ENCODE data around the gene GDF2. TPM values are rescaled to one million over a fixed set of nuclear protein-coding genes. Genes with fewer than 3 reads are reported as not detected.

The GDF2 gene
- polyA plus RNA-seq, 1 donor from 2014 or later, result not detected

DNA sequence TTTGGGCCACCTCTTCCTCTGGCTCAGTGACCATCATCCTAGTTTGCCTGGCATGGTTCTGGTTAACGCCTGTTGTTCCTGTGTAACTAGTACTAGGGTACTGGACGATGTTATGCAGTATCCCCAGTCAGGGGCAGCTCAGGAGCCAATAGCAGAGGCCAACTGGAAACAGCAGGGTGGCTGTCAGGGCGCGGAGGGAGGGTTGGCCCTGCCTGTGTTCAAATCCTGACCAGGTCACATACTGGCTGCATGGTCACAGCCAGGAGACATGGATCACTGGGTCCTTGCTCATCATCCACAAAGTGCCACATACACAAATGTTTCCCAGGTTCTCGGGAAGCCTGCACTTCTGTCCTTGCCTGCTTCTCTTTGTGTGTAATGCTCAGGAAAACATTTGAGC, 13.7 kb downstream of the GDF2 start:
- no peaks in the 10 kb centered on the region for H3K9me3 ChIP-seq (ENCODE audit: low read length)
- H3F3A ChIP-seq (ENCODE audit: insufficient read depth, low read length, poor library complexity, severe bottlenecking), result no peaks in the 10 kb centered on the region
- H3K36me3 ChIP-seq (ENCODE audit: insufficient read depth, low read length), result no peaks in the 10 kb centered on the region
- no peak overlapping the region for H3K4me3 ChIP-seq (ENCODE audit: low read length)
- no peaks in the 10 kb centered on the region for H3K9me2 ChIP-seq (ENCODE audit: insufficient read depth, low read length)
- H3K9ac ChIP-seq (ENCODE audit: low read length), result no peak overlapping the region
- H3K79me2 ChIP-seq (replicated peaks; ENCODE audit: insufficient read depth, low read length), result no peaks in the 10 kb centered on the region
- H3K27ac ChIP-seq (ENCODE audit: low read length), result no peak overlapping the region
- no peaks in the 10 kb centered on the region for H4K20me1 ChIP-seq (ENCODE audit: insufficient read depth)
- H3K27me3 ChIP-seq (ENCODE audit: insufficient read depth, low read depth, low read length), result no peaks in the 10 kb centered on the region
- TF ChIP-seq POLR2AphosphoS5 (IDR thresholded peaks at IDR 0.05), result no peak
- TF ChIP-seq TAF1 (IDR thresholded peaks at IDR 0.05; ENCODE audit: low read depth), result no peak
- no peak for TF ChIP-seq RAD21 (conservative IDR thresholded peaks at IDR 0.05)
- TF ChIP-seq, protein P1, sequence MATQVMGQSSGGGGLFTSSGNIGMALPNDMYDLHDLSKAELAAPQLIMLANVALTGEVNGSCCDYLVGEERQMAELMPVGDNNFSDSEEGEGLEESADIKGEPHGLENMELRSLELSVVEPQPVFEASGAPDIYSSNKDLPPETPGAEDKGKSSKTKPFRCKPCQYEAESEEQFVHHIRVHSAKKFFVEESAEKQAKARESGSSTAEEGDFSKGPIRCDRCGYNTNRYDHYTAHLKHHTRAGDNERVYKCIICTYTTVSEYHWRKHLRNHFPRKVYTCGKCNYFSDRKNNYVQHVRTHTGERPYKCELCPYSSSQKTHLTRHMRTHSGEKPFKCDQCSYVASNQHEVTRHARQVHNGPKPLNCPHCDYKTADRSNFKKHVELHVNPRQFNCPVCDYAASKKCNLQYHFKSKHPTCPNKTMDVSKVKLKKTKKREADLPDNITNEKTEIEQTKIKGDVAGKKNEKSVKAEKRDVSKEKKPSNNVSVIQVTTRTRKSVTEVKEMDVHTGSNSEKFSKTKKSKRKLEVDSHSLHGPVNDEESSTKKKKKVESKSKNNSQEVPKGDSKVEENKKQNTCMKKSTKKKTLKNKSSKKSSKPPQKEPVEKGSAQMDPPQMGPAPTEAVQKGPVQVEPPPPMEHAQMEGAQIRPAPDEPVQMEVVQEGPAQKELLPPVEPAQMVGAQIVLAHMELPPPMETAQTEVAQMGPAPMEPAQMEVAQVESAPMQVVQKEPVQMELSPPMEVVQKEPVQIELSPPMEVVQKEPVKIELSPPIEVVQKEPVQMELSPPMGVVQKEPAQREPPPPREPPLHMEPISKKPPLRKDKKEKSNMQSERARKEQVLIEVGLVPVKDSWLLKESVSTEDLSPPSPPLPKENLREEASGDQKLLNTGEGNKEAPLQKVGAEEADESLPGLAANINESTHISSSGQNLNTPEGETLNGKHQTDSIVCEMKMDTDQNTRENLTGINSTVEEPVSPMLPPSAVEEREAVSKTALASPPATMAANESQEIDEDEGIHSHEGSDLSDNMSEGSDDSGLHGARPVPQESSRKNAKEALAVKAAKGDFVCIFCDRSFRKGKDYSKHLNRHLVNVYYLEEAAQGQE (IDR thresholded peaks at IDR 0.05; ENCODE audit: borderline replicate concordance), result no peak
- TF ChIP-seq, protein P2, sequence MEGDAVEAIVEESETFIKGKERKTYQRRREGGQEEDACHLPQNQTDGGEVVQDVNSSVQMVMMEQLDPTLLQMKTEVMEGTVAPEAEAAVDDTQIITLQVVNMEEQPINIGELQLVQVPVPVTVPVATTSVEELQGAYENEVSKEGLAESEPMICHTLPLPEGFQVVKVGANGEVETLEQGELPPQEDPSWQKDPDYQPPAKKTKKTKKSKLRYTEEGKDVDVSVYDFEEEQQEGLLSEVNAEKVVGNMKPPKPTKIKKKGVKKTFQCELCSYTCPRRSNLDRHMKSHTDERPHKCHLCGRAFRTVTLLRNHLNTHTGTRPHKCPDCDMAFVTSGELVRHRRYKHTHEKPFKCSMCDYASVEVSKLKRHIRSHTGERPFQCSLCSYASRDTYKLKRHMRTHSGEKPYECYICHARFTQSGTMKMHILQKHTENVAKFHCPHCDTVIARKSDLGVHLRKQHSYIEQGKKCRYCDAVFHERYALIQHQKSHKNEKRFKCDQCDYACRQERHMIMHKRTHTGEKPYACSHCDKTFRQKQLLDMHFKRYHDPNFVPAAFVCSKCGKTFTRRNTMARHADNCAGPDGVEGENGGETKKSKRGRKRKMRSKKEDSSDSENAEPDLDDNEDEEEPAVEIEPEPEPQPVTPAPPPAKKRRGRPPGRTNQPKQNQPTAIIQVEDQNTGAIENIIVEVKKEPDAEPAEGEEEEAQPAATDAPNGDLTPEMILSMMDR (IDR thresholded peaks at IDR 0.05; ENCODE audit: poor library complexity, severe bottlenecking), result no peak
- TF ChIP-seq SMC3 (conservative IDR thresholded peaks at IDR 0.05; ENCODE audit: poor library complexity), result no peak
- H3K4me2 ChIP-seq (ENCODE audit: low read length), result no peak overlapping the region
- no peak overlapping the region for H2AFZ ChIP-seq (ENCODE audit: low read depth, low read length)

DNA sequence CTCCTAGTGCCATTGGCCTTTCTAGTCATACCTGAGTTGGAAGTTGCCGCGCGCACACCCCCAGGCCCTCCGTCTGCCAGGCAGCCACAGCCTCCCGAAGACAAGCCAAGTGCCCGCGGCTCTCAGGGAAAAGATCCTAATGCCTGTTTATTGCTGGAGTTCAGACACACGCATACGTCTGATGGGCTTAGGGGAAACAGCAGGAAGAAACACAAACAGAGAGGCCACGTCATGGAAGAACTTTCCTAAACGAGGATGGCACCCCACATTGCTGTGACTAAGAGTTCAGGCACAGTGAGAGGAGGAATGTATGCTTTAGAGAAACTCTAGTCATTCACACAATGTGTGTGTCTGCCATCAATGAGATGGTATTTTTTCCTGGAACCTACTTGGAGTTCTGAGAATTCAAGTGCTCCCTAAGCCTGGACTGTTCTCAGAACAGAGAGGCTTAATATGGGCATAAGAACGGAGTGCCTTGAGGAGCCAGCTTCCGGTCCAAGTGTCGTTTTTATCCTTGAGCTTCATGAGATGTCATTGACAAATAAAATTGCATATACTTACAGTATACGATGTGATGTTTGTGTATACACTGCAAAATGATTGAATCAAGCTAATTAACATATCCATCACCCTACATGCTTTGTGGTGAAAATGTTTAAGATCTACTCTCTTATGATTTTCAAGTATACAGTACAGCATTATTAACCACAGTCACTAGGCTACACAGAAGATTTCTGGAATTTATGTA, 14.3 kb downstream of the GDF2 start:
- Histone ChIP-seq H3K9me2 (ENCODE audit: insufficient read depth, low read length) (no peaks in the 10 kb centered on the region), H3K79me2 (replicated peaks; ENCODE audit: insufficient read depth, low read length) (no peaks in the 10 kb centered on the region), H3K27me3 (ENCODE audit: insufficient read depth, low read depth, low read length) (no peaks in the 10 kb centered on the region), H3K4me2 (ENCODE audit: low read length) (no peak overlapping the region), H3K4me3 (ENCODE audit: low read length) (no peak overlapping the region), H3K9ac (ENCODE audit: low read length) (no peak overlapping the region), H2AFZ (ENCODE audit: low read depth, low read length) (no peak overlapping the region), H3K9me3 (ENCODE audit: low read length) (no peaks in the 10 kb centered on the region), H3K36me3 (ENCODE audit: insufficient read depth, low read length) (no peaks in the 10 kb centered on the region), H3K27ac (ENCODE audit: low read length) (no peak overlapping the region), H4K20me1 (ENCODE audit: insufficient read depth) (no peaks in the 10 kb centered on the region), H3F3A (ENCODE audit: insufficient read depth, low read length, poor library complexity, severe bottlenecking) (no peaks in the 10 kb centered on the region)
- TF ChIP-seq EP300 (conservative IDR thresholded peaks at IDR 0.05; ENCODE audit: poor library complexity, severe bottlenecking) (no peak), POLR2AphosphoS5 (IDR thresholded peaks at IDR 0.05) (no peak), RAD21 (conservative IDR thresholded peaks at IDR 0.05) (no peak), SMC3 (conservative IDR thresholded peaks at IDR 0.05; ENCODE audit: poor library complexity) (no peak), TAF1 (IDR thresholded peaks at IDR 0.05; ENCODE audit: low read depth) (no peak), MXI1 (conservative IDR thresholded peaks at IDR 0.05; ENCODE audit: poor library complexity, severe bottlenecking) (no peak), EZH2 (IDR thresholded peaks at IDR 0.05; ENCODE audit: borderline replicate concordance, insufficient read depth, low read length, poor library complexity, severe bottlenecking) (no peak)
- TF ChIP-seq, protein P1 (IDR thresholded peaks at IDR 0.05; ENCODE audit: borderline replicate concordance), result no peak
- TF ChIP-seq, protein P2 (IDR thresholded peaks at IDR 0.05; ENCODE audit: poor library complexity, severe bottlenecking), result no peak

Data from neural cell (in vitro differentiated cells).